ENCODE data around the gene ARL6IP4. TPM values are rescaled to one million over a fixed set of nuclear protein-coding genes. Genes with fewer than 3 reads are reported as not detected.
"Not testable (repeated sequence)": the region's sequence is repeated elsewhere in the genome, so short reads cannot be mapped to it uniquely, and the experiment has no call there.

ARL6IP4 gene
- total RNA-seq, 4 donors from 2014 or later = 87.5 to 149 (median 114) TPM

GRCh38 chr12:122939125-122939524, 41.4 kb upstream of the ARL6IP4 start:
- Histone ChIP-seq H3K9me3 (no peaks in the 10 kb centered on the region), H3K4me1 (peaks cover 8% of the 10 kb centered on the region), H3K27ac (no peak overlapping the region), H3K27me3 (no peaks in the 10 kb centered on the region), H3K4me3 (no peak overlapping the region), H3K36me3 (peaks cover 10% of the 10 kb centered on the region)
- TF ChIP-seq POLR2AphosphoS5 (IDR thresholded peaks at IDR 0.05) (no peak), EP300 (IDR thresholded peaks at IDR 0.05) (no peak), POLR2A (IDR thresholded peaks at IDR 0.05) (no peak)
- TF ChIP-seq, protein P1, sequence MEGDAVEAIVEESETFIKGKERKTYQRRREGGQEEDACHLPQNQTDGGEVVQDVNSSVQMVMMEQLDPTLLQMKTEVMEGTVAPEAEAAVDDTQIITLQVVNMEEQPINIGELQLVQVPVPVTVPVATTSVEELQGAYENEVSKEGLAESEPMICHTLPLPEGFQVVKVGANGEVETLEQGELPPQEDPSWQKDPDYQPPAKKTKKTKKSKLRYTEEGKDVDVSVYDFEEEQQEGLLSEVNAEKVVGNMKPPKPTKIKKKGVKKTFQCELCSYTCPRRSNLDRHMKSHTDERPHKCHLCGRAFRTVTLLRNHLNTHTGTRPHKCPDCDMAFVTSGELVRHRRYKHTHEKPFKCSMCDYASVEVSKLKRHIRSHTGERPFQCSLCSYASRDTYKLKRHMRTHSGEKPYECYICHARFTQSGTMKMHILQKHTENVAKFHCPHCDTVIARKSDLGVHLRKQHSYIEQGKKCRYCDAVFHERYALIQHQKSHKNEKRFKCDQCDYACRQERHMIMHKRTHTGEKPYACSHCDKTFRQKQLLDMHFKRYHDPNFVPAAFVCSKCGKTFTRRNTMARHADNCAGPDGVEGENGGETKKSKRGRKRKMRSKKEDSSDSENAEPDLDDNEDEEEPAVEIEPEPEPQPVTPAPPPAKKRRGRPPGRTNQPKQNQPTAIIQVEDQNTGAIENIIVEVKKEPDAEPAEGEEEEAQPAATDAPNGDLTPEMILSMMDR (IDR thresholded peaks at IDR 0.05) = no peak
- WGBS = 90% methylated on average over 4 of the region's 4 CpGs
- no peak for DNase-seq (ENCODE audit: low spot score in 2 of 2)

- not testable (repeated sequence) for H3K27me3 ChIP-seq; H3K27ac ChIP-seq; DNase-seq (ENCODE audit: low spot score in 2 of 2); H3K9me3 ChIP-seq; H3K4me3 ChIP-seq; H3K36me3 ChIP-seq
- peaks cover 29% of the 10 kb centered on the region for H3K4me1 ChIP-seq
- 81% methylated on average over 5 of the region's 5 CpGs for WGBS
Observed at GRCh38 chr12:122941351-122941750, 39.1 kb upstream of the ARL6IP4 start.

DNA sequence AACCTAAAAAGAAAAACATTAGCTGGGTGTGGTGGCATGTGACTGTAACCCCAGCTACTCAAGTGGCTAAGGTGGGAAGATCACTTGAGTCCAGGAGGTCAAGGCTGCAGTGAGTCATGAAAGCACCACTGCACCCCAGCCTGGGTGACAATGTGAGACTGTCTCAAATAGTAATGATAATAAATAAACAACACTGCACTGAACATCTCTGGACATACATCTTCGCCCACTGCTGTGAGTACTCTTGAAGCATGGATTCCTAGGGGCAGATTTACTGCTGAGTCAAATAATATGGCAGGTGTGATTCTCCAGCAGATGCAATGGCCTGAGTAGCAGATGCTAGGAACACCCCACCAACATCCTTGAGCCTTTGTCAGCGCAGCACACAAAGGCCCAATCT, 37.8 kb upstream of the ARL6IP4 start:
- 92% methylated on average over 2 of the region's 2 CpGs for WGBS

DNA sequence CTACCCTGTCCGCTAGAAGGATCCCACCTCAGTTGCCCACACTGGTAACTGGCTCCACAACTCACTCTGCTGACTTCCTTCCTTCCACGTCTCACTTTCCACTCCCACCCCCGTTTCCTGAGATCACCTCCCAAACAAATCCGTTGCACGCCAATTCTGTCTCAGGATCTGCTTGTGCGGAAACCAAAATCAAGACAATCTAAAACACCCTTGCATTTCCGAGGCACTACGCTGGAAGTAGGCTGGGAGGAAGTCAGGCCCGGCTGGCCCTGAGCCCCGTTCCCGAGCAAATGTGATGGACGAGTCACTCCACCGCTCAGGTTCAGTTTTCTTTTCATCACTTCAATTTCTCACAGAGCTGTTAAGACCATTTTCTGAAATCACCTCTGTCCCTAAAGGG, 37.3 kb upstream of the ARL6IP4 start:
- TF ChIP-seq POLR2AphosphoS5 (IDR thresholded peaks at IDR 0.05) = no peak
- TF ChIP-seq EP300 (IDR thresholded peaks at IDR 0.05) = no peak
- no peak overlapping the region for H3K4me3 ChIP-seq
- no peaks in the 10 kb centered on the region for H3K9me3 ChIP-seq
- peaks cover 45% of the 10 kb centered on the region for H3K4me1 ChIP-seq
- no peaks in the 10 kb centered on the region for H3K27me3 ChIP-seq
- DNase-seq (ENCODE audit: low spot score in 2 of 2) = no peak
- H3K36me3 ChIP-seq = no peaks in the 10 kb centered on the region
- WGBS = 73% methylated on average over 13 of the region's 13 CpGs
- no peak overlapping the region for H3K27ac ChIP-seq

More for the DNA sequence above, 37.8 kb upstream of the ARL6IP4 start:
- TF ChIP-seq POLR2AphosphoS5 (IDR thresholded peaks at IDR 0.05) = no peak
- TF ChIP-seq, protein P1 (IDR thresholded peaks at IDR 0.05) = no peak
- H3K9me3 ChIP-seq = no peaks in the 10 kb centered on the region
- no peak for DNase-seq (ENCODE audit: low spot score in 2 of 2)
- H3K36me3 ChIP-seq = no peaks in the 10 kb centered on the region
- no peak overlapping the region for H3K4me3 ChIP-seq
- no peaks in the 10 kb centered on the region for H3K27me3 ChIP-seq
- H3K4me1 ChIP-seq = peaks cover 42% of the 10 kb centered on the region
- no peak overlapping the region for H3K27ac ChIP-seq

- Histone ChIP-seq H3K4me3 (no peak overlapping the region), H3K27me3 (no peaks in the 10 kb centered on the region), H3K9me3 (no peaks in the 10 kb centered on the region), H3K27ac (peak overlapping the region; percentile 63), H3K36me3 (no peaks in the 10 kb centered on the region), H3K4me1 (peaks cover 50% of the 10 kb centered on the region)
- TF ChIP-seq, protein P1 (IDR thresholded peaks at IDR 0.05) = no peak
- no peak for TF ChIP-seq EP300 (IDR thresholded peaks at IDR 0.05)
- no peak for TF ChIP-seq POLR2AphosphoS5 (IDR thresholded peaks at IDR 0.05)
- TF ChIP-seq POLR2A (IDR thresholded peaks at IDR 0.05) = no peak
- 57% methylated on average over 8 of the region's 14 CpGs for WGBS
- DNase-seq (ENCODE audit: low spot score in 2 of 2) = peak in 1 of 2 donors; percentile 88
Observed at GRCh38 chr12:122944605-122945592, 35.6 kb upstream of the ARL6IP4 start.

DNA sequence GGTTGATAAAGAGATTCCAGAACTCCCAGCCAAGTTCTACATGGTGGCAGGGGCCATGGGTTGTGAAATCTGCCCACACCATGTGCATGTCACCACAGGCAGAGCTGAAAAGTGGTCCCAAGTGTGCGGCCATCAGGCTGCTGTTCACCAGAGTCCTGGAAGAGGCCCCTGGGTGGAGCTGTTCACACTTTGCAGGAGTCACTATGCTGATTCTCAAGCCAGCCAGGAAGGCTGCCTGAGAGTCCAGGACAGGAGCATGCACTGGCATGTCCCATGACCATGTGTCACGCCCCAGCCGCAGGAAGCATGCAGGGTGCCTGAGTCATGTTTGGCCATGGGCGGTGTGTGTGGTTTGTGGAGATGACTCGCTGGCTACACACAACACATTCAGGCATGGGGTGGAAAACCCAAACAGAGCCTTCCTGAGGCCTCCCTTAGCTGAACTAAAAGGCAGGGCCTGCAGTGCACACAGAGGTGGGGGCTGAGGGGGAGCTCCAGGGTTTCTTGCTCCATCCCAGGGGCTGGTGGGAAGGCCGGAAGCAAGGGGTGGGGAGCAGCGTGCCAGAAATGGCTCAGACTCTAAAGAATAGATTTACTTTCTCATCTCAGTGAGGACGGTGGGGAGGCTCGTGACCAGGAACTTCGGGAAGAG, 33.7 kb upstream of the ARL6IP4 start:
- peak; percentile 98 for DNase-seq (ENCODE audit: low spot score in 2 of 2)
- Histone ChIP-seq H3K27me3 (no peaks in the 10 kb centered on the region), H3K4me1 (peaks cover 51% of the 10 kb centered on the region), H3K36me3 (no peaks in the 10 kb centered on the region), H3K27ac (peak overlapping the region; percentile 91), H3K4me3 (no peak overlapping the region), H3K9me3 (no peaks in the 10 kb centered on the region)
- WGBS = 24% methylated on average over 6 of the region's 10 CpGs
- no peak for TF ChIP-seq POLR2A (IDR thresholded peaks at IDR 0.05)
- TF ChIP-seq, protein P1 (IDR thresholded peaks at IDR 0.05) = peak; percentile 28 to 53
- no peak for TF ChIP-seq EP300 (IDR thresholded peaks at IDR 0.05)
- peak; percentile 89 to 99 (median 96) for TF ChIP-seq POLR2AphosphoS5 (IDR thresholded peaks at IDR 0.05)

Measured in suprapubic skin (tissue), 4 donors.